HEK293 (cell line): ENCODE results near the gene STK32C.

Experiments used
- CTCF ChIA-PET: fragments of 350-600 bp; formaldehyde crosslinking; extraction: SDS; loops from one replicate; lab custom pipeline; 2021; ENCODE audit warnings: antibody characterized with exemption; lab: Yijun Ruan, JAX
- POLR2A ChIA-PET: fragments of 300-600 bp; formaldehyde crosslinking; extraction: SDS; loops from one replicate; lab custom pipeline; 2020; ENCODE audit warnings: antibody characterized with exemption, inconsistent platforms; lab: Yijun Ruan, JAX
- H3K27ac ChIP-seq: fragments of 200-500 bp; sonication (Bioruptor generic); 2 replicates; pipeline ENCODE4 v1.5.1; 2014; ENCODE audit warnings: low read depth, low read length, control low read depth, inconsistent platforms; ENCODE audit errors: extremely low read depth
- H3K36me3 ChIP-seq, 2 experiments: fragments of 200-500 bp in 1 of 2; sonication (Bioruptor generic) in 1 of 2; 1 replicate in 1 of 2; 2 replicates in 1 of 2; pipeline ENCODE4 v1.5.1; 2014 to 2017; ENCODE audit warnings: inconsistent platforms in 2 of 2, low read length in 2 of 2; ENCODE audit not compliant: control insufficient read depth in 2 of 2, insufficient read depth in 1 of 2
- H3K4me1 ChIP-seq: fragments of 200-500 bp; sonication (Bioruptor generic); 2 replicates; pipeline ENCODE4 v1.5.1; 2014; ENCODE audit warnings: mild to moderate bottlenecking, low read length, inconsistent platforms; ENCODE audit not compliant: control insufficient read depth, insufficient read depth
- H3K4me3 ChIP-seq: 2 replicates; pipeline ENCODE4 v1.5.1; 2011; ENCODE audit warnings: low read depth, mild to moderate bottlenecking, control low read depth, low read length, moderate library complexity
- H3K9me3 ChIP-seq: fragments of 200-500 bp; sonication (Bioruptor generic); 2 replicates; pipeline ENCODE4 v1.5.1; 2014; ENCODE audit warnings: low read depth, low read length, inconsistent platforms; ENCODE audit not compliant: control insufficient read depth, insufficient read depth
- EGR2 ChIP-seq: fragments of 450-650 bp; formaldehyde crosslinking; IDR thresholded peaks from 2 replicates; pipeline ENCODE4 v1.5.1; 2016; ENCODE audit warnings: low read depth, missing biosample characterization, missing genetic modification characterization
- REPIN1 ChIP-seq: fragments of 450-650 bp; formaldehyde crosslinking; IDR thresholded peaks from 2 replicates; pipeline ENCODE4 v1.5.1; 2017; ENCODE audit warnings: missing biosample characterization, missing genetic modification characterization, low read depth
- SCRT1 ChIP-seq: fragments of 450-650 bp; formaldehyde crosslinking; IDR thresholded peaks from 2 replicates; pipeline ENCODE4 v1.5.1; 2016; ENCODE audit warnings: missing biosample characterization, missing genetic modification characterization, borderline replicate concordance
- SP2 ChIP-seq: fragments of 450-650 bp; formaldehyde crosslinking; IDR thresholded peaks from 2 replicates; pipeline ENCODE4 v1.5.1; 2016; ENCODE audit warnings: missing biosample characterization, missing genetic modification characterization
- SP7 ChIP-seq: fragments of 450-650 bp; formaldehyde crosslinking; IDR thresholded peaks from 2 replicates; pipeline ENCODE4 v1.5.1; 2016; ENCODE audit warnings: missing biosample characterization, missing genetic modification characterization
- ZBTB21 ChIP-seq: fragments of 450-650 bp; formaldehyde crosslinking; IDR thresholded peaks from 2 replicates; pipeline ENCODE4 v1.5.1; 2017; ENCODE audit warnings: missing biosample characterization, missing genetic modification characterization
- ZBTB7A ChIP-seq: fragments of 450-650 bp; formaldehyde crosslinking; IDR thresholded peaks from 2 replicates; pipeline ENCODE4 v1.5.1; 2016; ENCODE audit warnings: low read depth, missing biosample characterization, missing genetic modification characterization
- ZFHX2 ChIP-seq: fragments of 450-650 bp; formaldehyde crosslinking; conservative IDR thresholded peaks from 2 replicates; pipeline ENCODE4 v1.5.1; 2016; ENCODE audit warnings: missing biosample characterization, missing genetic modification characterization
- ZNF223 ChIP-seq: fragments of 450-650 bp; formaldehyde crosslinking; IDR thresholded peaks from 2 replicates; pipeline ENCODE4 v1.5.1; 2016; ENCODE audit warnings: missing biosample characterization, missing genetic modification characterization
- ZNF341 ChIP-seq: fragments of 450-650 bp; formaldehyde crosslinking; IDR thresholded peaks from 2 replicates; pipeline ENCODE4; 2016; ENCODE audit warnings: low read depth, missing biosample characterization, missing genetic modification characterization
- ZNF394 ChIP-seq: fragments of 450-650 bp; formaldehyde crosslinking; IDR thresholded peaks from 2 replicates; pipeline ENCODE4 v1.5.1; 2016; ENCODE audit warnings: missing biosample characterization, missing genetic modification characterization, mild to moderate bottlenecking, moderate library complexity, borderline replicate concordance
- ZNF510 ChIP-seq: fragments of 450-650 bp; formaldehyde crosslinking; IDR thresholded peaks from 2 replicates; pipeline ENCODE4 v1.5.1; 2018; ENCODE audit warnings: mild to moderate bottlenecking, missing genetic modification characterization, missing biosample characterization; ENCODE audit not compliant: insufficient replicate concordance
- ZNF530 ChIP-seq: fragments of 450-650 bp; formaldehyde crosslinking; IDR thresholded peaks from 2 replicates; pipeline ENCODE4 v1.5.1; 2016; ENCODE audit warnings: low read depth, missing biosample characterization, missing genetic modification characterization
- ZNF585B ChIP-seq: fragments of 450-650 bp; formaldehyde crosslinking; IDR thresholded peaks from 2 replicates; pipeline ENCODE4 v1.5.1; 2016; ENCODE audit warnings: missing biosample characterization, missing genetic modification characterization
- ZSCAN5A ChIP-seq: fragments of 450-650 bp; formaldehyde crosslinking; IDR thresholded peaks from 2 replicates; pipeline ENCODE4 v1.5.1; 2016; ENCODE audit warnings: missing biosample characterization, missing genetic modification characterization
- TF ChIP-seq, protein P1 (sequence below): fragments of 450-650 bp; formaldehyde crosslinking; IDR thresholded peaks from 2 replicates; pipeline ENCODE4 v1.5.1; 2016; ENCODE audit warnings: missing biosample characterization, missing genetic modification characterization

STK32C gene

DNA sequence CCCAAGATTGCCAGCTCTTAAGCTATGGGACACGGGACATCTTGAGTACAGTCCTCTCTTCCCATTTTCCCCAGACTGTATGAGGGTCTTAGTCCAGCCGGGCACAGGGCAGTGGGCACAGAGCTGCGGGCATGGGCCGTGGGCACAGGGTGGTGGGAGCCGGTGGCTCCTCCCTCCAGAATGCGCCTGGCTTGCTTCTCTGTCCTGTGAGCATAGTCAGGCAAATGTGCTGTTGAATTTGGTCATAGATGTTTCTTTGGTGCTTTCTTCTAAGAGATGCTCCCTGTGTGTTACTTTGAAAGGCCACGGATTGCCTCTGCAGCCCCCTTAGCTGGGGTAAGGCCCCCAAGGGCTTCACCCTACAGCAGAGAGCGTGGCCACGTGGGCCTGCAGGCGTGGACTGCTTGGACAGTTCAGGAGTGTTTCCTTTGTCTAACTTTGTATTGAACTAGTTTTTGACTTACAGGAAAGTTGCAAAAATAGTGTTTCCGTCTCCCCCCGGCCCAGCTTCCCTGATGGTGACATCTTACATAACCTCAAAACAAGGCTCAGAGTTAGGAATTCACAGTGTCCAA is 49.0 kb upstream of the STK32C start (continued):
- TF ChIP-seq, protein P1, sequence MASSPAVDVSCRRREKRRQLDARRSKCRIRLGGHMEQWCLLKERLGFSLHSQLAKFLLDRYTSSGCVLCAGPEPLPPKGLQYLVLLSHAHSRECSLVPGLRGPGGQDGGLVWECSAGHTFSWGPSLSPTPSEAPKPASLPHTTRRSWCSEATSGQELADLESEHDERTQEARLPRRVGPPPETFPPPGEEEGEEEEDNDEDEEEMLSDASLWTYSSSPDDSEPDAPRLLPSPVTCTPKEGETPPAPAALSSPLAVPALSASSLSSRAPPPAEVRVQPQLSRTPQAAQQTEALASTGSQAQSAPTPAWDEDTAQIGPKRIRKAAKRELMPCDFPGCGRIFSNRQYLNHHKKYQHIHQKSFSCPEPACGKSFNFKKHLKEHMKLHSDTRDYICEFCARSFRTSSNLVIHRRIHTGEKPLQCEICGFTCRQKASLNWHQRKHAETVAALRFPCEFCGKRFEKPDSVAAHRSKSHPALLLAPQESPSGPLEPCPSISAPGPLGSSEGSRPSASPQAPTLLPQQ (tag by site-specific recombination): no peak
- TF ChIP-seq, all 188 proteins: peak for 0

DNA sequence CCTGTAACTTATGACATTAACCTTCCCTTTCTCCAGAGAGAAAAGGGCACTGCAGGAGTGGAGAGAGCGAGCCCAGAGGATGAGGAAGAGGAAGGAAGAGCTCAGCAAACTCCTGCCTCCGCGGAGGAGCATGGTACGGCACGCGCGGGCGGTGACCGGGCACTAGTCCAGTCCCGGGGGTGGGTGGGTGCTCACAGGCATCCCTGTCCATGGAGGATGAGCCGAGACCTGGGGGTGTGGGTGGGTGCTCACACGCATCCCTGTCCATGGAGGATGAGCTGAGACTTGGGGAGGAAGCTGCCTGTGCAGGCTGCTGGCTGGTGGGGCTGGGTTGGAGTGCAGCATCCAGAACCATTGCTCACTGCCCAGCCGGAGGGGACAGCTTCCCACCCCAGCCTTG is 48.0 kb upstream of the STK32C start:
- no peak for TF ChIP-seq REPIN1
- no peak for TF ChIP-seq ZNF223 (tag by site-specific recombination)
- TF ChIP-seq EGR2: peak; percentile 77
- TF ChIP-seq SP7 (tag by site-specific recombination): no peak
- peak; percentile 49 for TF ChIP-seq ZFHX2 (tag by site-specific recombination)
- TF ChIP-seq ZBTB7A: no peak
- Histone ChIP-seq H3K36me3 (no peaks in the 10 kb centered on the region), H3K4me1 (no peaks in the 10 kb centered on the region), H3K27ac (no peak overlapping the region), H3K4me3 (no peak overlapping the region), H3K9me3 (no peaks in the 10 kb centered on the region)
- ChIA-PET CTCF (interaction anchor here (1.1 kb wide), 1 partner anchor 132 kb away, joined by 4 read pairs; no protein-coding TSS in a partner anchor), POLR2A (no interaction called here)

- no peak overlapping the region for H3K27ac ChIP-seq
- H3K9me3 ChIP-seq: no peaks in the 10 kb centered on the region
- H3K4me1 ChIP-seq: no peaks in the 10 kb centered on the region
- POLR2A ChIA-PET: no interaction called here
- TF ChIP-seq ZNF585B (tag by site-specific recombination) (no peak), ZNF341 (no peak), ZNF530 (tag by site-specific recombination) (no peak), ZNF394 (tag by site-specific recombination) (no peak), ZBTB21 (tag by site-specific recombination) (no peak), ZNF510 (tag by site-specific recombination) (no peak), ZSCAN5A (tag by site-specific recombination) (no peak)
- TF ChIP-seq, all 188 proteins: peak for 0
- H3K4me3 ChIP-seq: no peak overlapping the region
- no peaks in the 10 kb centered on the region for H3K36me3 ChIP-seq
- CTCF ChIA-PET: no interaction called here
Observed at GRCh38 chr10:132355297-132355696, 47.5 kb upstream of the STK32C start.

- ChIA-PET POLR2A (no interaction called here), CTCF (no interaction called here)
- Histone ChIP-seq H3K4me1 (no peaks in the 10 kb centered on the region), H3K27ac (no peak overlapping the region), H3K36me3 (no peaks in the 10 kb centered on the region), H3K9me3 (no peaks in the 10 kb centered on the region), H3K4me3 (no peak overlapping the region)
- TF ChIP-seq SCRT1 (tag by site-specific recombination) (no peak), SP2 (no peak)
Observed at GRCh38 chr10:132354356-132355094, 46.8 kb upstream of the STK32C start.
